Measurements from ENCODE around the gene SDK1.

The SDK1 gene

GRCh38 chr7:3265388-3265787, 35.7 kb upstream of the SDK1 start:
- TF ChIP-seq CTCF (conservative IDR thresholded peaks at IDR 0.05; ENCODE audit: low read depth), result no peak
- H3K27ac ChIP-seq, result no peak overlapping the region
- DNase-seq (ENCODE audit: low spot score), result no peak
- ChIA-PET CTCF (no interaction called here), POLR2A (ENCODE audit: low non-redundant PET) (no interaction called here)

- CTCF ChIA-PET, result no interaction called here
- DNase-seq (ENCODE audit: low spot score), result no peak
- POLR2A ChIA-PET (ENCODE audit: low non-redundant PET), result no interaction called here
- no peak for TF ChIP-seq CTCF (conservative IDR thresholded peaks at IDR 0.05; ENCODE audit: low read depth)
- no peak overlapping the region for H3K27ac ChIP-seq
Observed at GRCh38 chr7:3266240-3266639, 34.8 kb upstream of the SDK1 start.

DNA sequence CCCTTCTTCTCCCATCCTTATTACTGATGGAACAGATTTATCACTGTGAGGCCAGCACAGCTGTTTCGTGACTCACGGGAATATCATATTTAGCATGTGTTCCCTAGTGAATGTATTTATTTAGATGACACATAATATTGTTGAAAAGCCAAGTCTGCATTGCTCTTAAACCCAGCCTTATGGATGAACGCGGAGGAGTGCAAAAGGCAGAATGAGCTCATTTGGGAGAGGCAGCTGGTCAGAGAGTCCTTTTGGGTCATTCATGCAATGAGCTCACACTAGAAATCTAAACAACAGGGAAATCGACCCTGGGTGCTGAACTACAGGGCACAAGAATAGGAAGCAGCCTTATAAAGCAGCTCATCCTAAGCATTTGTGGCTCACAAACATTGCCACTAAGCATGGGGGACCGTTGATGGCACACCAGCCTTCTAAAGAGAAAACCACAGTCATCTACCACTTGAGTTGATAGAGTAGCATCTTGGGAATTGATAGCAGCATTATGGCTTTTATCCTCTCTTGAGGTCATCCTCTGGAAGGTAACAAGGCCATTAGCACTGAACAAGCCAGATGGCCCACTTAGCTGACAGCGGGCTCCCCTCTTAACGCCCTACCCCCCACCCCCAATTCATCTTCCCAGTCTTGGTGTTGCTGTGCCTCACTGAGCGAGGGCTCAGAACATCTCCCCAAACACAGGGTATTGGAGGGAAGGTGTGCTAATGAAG, 32.9 kb upstream of the SDK1 start:
- DNase-seq (ENCODE audit: low spot score), result peak; percentile 83
- ChIA-PET CTCF (interaction anchor here (0.6 kb wide), 2 partner anchors 34 to 551 kb away, joined by 3 to 6 read pairs; no protein-coding TSS in a partner anchor), POLR2A (ENCODE audit: low non-redundant PET) (no interaction called here)
- peak overlapping the region; percentile 74 for H3K27ac ChIP-seq
- TF ChIP-seq CTCF (conservative IDR thresholded peaks at IDR 0.05; ENCODE audit: low read depth), result no peak

- POLR2A ChIA-PET (ENCODE audit: low non-redundant PET), result no interaction called here
- CTCF ChIA-PET, result no interaction called here
- no peak for TF ChIP-seq CTCF (conservative IDR thresholded peaks at IDR 0.05; ENCODE audit: low read depth)
- no peak for DNase-seq (ENCODE audit: low spot score)
- no peak overlapping the region for H3K27ac ChIP-seq
Observed at GRCh38 chr7:3270362-3270761, 30.7 kb upstream of the SDK1 start.

DNA sequence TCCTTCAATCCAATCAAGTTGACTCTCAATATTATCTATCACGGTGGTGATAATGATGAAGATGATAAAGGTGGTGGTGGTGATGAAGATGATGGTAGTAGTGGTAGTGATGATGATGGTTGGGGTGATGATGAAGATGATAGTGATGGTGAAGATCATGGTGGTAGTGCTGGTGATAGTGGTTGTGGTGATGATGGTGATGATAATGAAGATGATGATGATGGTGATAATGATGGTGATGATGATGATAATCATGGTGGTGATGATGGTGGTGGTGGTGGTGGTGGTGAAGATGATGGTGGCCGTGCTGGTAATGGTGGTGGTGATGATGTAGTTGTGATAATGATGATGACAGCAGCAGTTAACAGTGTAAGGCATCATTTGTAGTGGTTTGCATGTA, 29.8 kb upstream of the SDK1 start:
- no peak for TF ChIP-seq CTCF (conservative IDR thresholded peaks at IDR 0.05; ENCODE audit: low read depth)
- H3K27ac ChIP-seq, result no peak overlapping the region
- POLR2A ChIA-PET (ENCODE audit: low non-redundant PET), result no interaction called here
- CTCF ChIA-PET, result interaction anchor here (0.6 kb wide), 1 partner anchor 262 kb away, joined by 5 read pairs; no protein-coding TSS in a partner anchor
- DNase-seq (ENCODE audit: low spot score), result no peak

GRCh38 chr7:3272691-3273141, 28.3 kb upstream of the SDK1 start:
- ChIA-PET CTCF (interaction anchor here (1.0 kb wide), 1 partner anchor 10 kb away, joined by 3 read pairs; no protein-coding TSS in a partner anchor), POLR2A (ENCODE audit: low non-redundant PET) (interaction anchor here (0.5 kb wide), 1 partner anchor 79 kb away, joined by 3 read pairs; no protein-coding TSS in a partner anchor)
- peak overlapping the region; percentile 77 for H3K27ac ChIP-seq
- peak; percentile 66 for DNase-seq (ENCODE audit: low spot score)
- TF ChIP-seq CTCF (conservative IDR thresholded peaks at IDR 0.05; ENCODE audit: low read depth), result no peak
